Activated T-cell treated with anti-CD3 and anti-CD28 coated beads for 4 hours (primary cell): ENCODE data around the gene PATL1.
"Not testable (repeated sequence)": the region's sequence is repeated elsewhere in the genome, so short reads cannot be mapped to it uniquely, and the experiment has no call there.

Source experiments
- DNase-seq: peaks from one replicate; pipeline ENCODE4 v3.0.0-alpha.2; 2020

The PATL1 gene

GRCh38 chr11:59668950-59669610 lies at the start of gene PATL1:
Gene PATL1 (minus strand): TSS chr11:59669037. CDS start chr11:59668895, 142 bp downstream.
- DNase-seq = peak; percentile 95

- DNase-seq = no peak
Observed at GRCh38 chr11:59716051-59716450, 47.2 kb upstream of the PATL1 start.

- no peak for DNase-seq
Observed at GRCh38 chr11:59713745-59714144, 44.9 kb upstream of the PATL1 start, which contains the start of gene OR10V1. Gene OR10V1 (minus strand): TSS chr11:59713845. CDS start chr11:59713845, 0 bp downstream.

GRCh38 chr11:59710136-59710847 lies 41.5 kb upstream of the PATL1 start:
- DNase-seq = no peak

GRCh38 chr11:59708537-59708936 lies 39.7 kb upstream of the PATL1 start:
- DNase-seq = no peak

GRCh38 chr11:59707371-59707770 lies 38.5 kb upstream of the PATL1 start:
- DNase-seq = no peak

GRCh38 chr11:59706518-59707285 lies 37.9 kb upstream of the PATL1 start:
- DNase-seq = no peak

GRCh38 chr11:59705294-59705693 lies 36.5 kb upstream of the PATL1 start:
- no peak for DNase-seq

- DNase-seq = not testable (repeated sequence)
Observed at GRCh38 chr11:59703515-59703914, 34.7 kb upstream of the PATL1 start.

GRCh38 chr11:59700157-59700556 lies 31.3 kb upstream of the PATL1 start:
- not testable (repeated sequence) for DNase-seq

GRCh38 chr11:59698506-59698905 lies 29.7 kb upstream of the PATL1 start:
- no peak for DNase-seq

- no peak for DNase-seq
Observed at GRCh38 chr11:59692915-59693314, 24.1 kb upstream of the PATL1 start.

GRCh38 chr11:59691156-59691555 lies 22.3 kb upstream of the PATL1 start:
- no peak for DNase-seq

- no peak for DNase-seq
Observed at GRCh38 chr11:59689015-59689414, 20.2 kb upstream of the PATL1 start.

- not testable (repeated sequence) for DNase-seq
Observed at GRCh38 chr11:59681260-59681725, 12.5 kb upstream of the PATL1 start.

- peak; percentile 37 for DNase-seq
Observed at GRCh38 chr11:59680287-59681154, 11.7 kb upstream of the PATL1 start.

- no peak for DNase-seq
Observed at GRCh38 chr11:59679347-59679746, 10.5 kb upstream of the PATL1 start.

- no peak for DNase-seq
Observed at GRCh38 chr11:59678813-59679165, 10.0 kb upstream of the PATL1 start.

GRCh38 chr11:59678118-59678812 lies 9.4 kb upstream of the PATL1 start:
- no peak for DNase-seq

- no peak for DNase-seq
Observed at GRCh38 chr11:59676205-59676604, 7.4 kb upstream of the PATL1 start.

- DNase-seq = no peak
Observed at GRCh38 chr11:59674291-59674690, 5.5 kb upstream of the PATL1 start.

GRCh38 chr11:59673291-59673690 lies 4.5 kb upstream of the PATL1 start:
- no peak for DNase-seq
